Measurements from ENCODE around the gene PEX11A.

The PEX11A gene

DNA sequence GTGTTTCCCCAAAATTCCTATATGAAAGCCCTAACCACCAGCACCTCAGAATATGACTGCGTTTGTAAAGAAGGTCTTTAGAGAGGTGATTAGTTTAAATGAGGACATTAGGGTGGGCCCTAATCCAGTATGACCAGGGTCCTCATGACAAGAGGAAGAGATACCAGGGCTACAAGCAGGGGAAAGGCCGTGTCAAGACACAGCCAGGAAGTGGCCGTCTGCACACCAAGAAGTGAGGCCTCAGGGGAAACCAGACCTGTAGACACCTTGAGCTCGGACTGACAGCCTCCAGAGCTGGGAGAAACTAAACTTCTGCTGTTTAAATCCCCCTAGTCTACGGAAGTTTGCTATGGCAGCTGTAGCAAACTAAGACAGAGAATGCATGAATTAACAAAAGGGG lies 49.5 kb downstream of the PEX11A start:
- H3K79me2 ChIP-seq (ENCODE audit: low read length): no peaks in the 10 kb centered on the region
- no peaks in the 10 kb centered on the region for H3K9me3 ChIP-seq (replicated peaks; ENCODE audit: insufficient read depth, low read length)
- H3K27ac ChIP-seq (ENCODE audit: low read length): no peak overlapping the region

DNA sequence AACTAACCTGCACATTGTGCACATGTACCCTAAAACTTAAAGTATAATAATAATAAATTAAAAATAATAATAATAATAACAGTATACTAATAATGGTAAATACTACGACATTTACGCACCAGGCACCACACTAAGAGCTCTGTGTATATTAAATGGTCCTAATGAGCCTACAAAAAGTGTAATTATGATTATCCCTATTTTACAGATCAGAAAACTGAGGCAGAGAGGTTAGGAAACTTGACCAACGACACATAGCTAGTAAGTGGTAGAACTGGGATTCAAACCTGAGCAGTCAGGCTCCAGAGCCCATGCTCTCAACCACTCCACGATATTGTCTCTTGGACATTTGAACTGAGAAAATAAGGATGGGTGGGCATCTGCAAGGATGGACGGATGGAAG lies 50.3 kb downstream of the PEX11A start:
- Histone ChIP-seq H3K9me2 (replicated peaks; ENCODE audit: insufficient read depth, low read length) (no peaks in the 10 kb centered on the region), H3K27me3 (replicated peaks; ENCODE audit: insufficient read depth, low read length) (no peaks in the 10 kb centered on the region), H3K79me2 (ENCODE audit: low read length) (no peaks in the 10 kb centered on the region), H4K20me1 (ENCODE audit: insufficient read depth, low read length) (no peaks in the 10 kb centered on the region), H3K4me2 (ENCODE audit: low read depth, low read length) (no peak overlapping the region), H3K9me3 (replicated peaks; ENCODE audit: insufficient read depth, low read length) (no peaks in the 10 kb centered on the region), H3K27ac (ENCODE audit: low read length) (no peak overlapping the region), H3F3A (ENCODE audit: insufficient read depth, low read length) (no peaks in the 10 kb centered on the region), H3K4me1 (ENCODE audit: low read length) (no peaks in the 10 kb centered on the region), H3K4me3 (ENCODE audit: low read length) (no peak overlapping the region), H3K9ac (ENCODE audit: low read length) (no peak overlapping the region), H3K36me3 (replicated peaks; ENCODE audit: insufficient read depth, low read length) (no peaks in the 10 kb centered on the region), H2AFZ (ENCODE audit: low read length) (no peak overlapping the region)
- no peak for DNase-seq
- TF ChIP-seq EZH2 (optimal IDR thresholded peaks at IDR 0.05; ENCODE audit: low read depth, low read length): no peak
- no peak for TF ChIP-seq EZH2phosphoT487 (IDR thresholded peaks at IDR 0.05; ENCODE audit: low read length)
- TF ChIP-seq, protein P1, sequence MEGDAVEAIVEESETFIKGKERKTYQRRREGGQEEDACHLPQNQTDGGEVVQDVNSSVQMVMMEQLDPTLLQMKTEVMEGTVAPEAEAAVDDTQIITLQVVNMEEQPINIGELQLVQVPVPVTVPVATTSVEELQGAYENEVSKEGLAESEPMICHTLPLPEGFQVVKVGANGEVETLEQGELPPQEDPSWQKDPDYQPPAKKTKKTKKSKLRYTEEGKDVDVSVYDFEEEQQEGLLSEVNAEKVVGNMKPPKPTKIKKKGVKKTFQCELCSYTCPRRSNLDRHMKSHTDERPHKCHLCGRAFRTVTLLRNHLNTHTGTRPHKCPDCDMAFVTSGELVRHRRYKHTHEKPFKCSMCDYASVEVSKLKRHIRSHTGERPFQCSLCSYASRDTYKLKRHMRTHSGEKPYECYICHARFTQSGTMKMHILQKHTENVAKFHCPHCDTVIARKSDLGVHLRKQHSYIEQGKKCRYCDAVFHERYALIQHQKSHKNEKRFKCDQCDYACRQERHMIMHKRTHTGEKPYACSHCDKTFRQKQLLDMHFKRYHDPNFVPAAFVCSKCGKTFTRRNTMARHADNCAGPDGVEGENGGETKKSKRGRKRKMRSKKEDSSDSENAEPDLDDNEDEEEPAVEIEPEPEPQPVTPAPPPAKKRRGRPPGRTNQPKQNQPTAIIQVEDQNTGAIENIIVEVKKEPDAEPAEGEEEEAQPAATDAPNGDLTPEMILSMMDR (IDR thresholded peaks at IDR 0.05; ENCODE audit: low read length): no peak

More for the DNA sequence above, 49.5 kb downstream of the PEX11A start:
- no peaks in the 10 kb centered on the region for H3K27me3 ChIP-seq (replicated peaks; ENCODE audit: insufficient read depth, low read length)
- H3K4me3 ChIP-seq (ENCODE audit: low read length): no peak overlapping the region
- TF ChIP-seq EZH2 (optimal IDR thresholded peaks at IDR 0.05; ENCODE audit: low read depth, low read length) (no peak), EZH2phosphoT487 (IDR thresholded peaks at IDR 0.05; ENCODE audit: low read length) (no peak)
- TF ChIP-seq, protein P1 (IDR thresholded peaks at IDR 0.05; ENCODE audit: low read length): no peak
- no peak overlapping the region for H3K9ac ChIP-seq (ENCODE audit: low read length)
- H4K20me1 ChIP-seq (ENCODE audit: insufficient read depth, low read length): no peaks in the 10 kb centered on the region
- H3K4me1 ChIP-seq (ENCODE audit: low read length): no peaks in the 10 kb centered on the region
- no peak overlapping the region for H2AFZ ChIP-seq (ENCODE audit: low read length)
- H3F3A ChIP-seq (ENCODE audit: insufficient read depth, low read length): no peaks in the 10 kb centered on the region
- H3K9me2 ChIP-seq (replicated peaks; ENCODE audit: insufficient read depth, low read length): no peaks in the 10 kb centered on the region
- no peak for DNase-seq
- H3K4me2 ChIP-seq (ENCODE audit: low read depth, low read length): no peak overlapping the region
- H3K36me3 ChIP-seq (replicated peaks; ENCODE audit: insufficient read depth, low read length): no peaks in the 10 kb centered on the region

DNA sequence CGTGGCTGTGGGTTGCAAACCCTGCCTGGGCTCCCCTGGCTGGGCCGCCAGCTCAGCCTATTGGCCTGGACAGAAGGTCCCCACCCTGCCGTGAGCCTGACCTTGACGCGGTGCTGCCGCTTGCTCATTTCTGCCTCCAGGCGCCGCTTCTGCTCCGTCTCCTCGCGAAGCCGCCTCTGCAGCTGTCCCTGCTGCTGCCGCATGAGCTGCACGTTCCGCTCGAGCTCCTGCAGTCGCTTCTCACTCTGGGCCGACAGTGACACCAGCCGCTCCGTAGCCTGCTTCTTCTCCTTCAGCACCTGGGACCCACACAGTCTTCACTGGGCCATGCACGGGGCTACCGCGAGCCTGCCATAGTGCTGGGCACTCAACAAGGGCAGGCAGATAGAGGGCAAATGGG lies 57.0 kb downstream of the PEX11A start:
- H3K36me3 ChIP-seq (replicated peaks; ENCODE audit: insufficient read depth, low read length): peaks cover 7% of the 10 kb centered on the region

More for the DNA sequence above, 57.0 kb downstream of the PEX11A start:
- TF ChIP-seq, protein P1 (IDR thresholded peaks at IDR 0.05; ENCODE audit: low read length): no peak
- TF ChIP-seq EZH2phosphoT487 (IDR thresholded peaks at IDR 0.05; ENCODE audit: low read length) (no peak), EZH2 (optimal IDR thresholded peaks at IDR 0.05; ENCODE audit: low read depth, low read length) (no peak)
- H3F3A ChIP-seq (ENCODE audit: insufficient read depth, low read length): no peaks in the 10 kb centered on the region
- no peaks in the 10 kb centered on the region for H4K20me1 ChIP-seq (ENCODE audit: insufficient read depth, low read length)
- no peak overlapping the region for H3K4me3 ChIP-seq (ENCODE audit: low read length)
- no peaks in the 10 kb centered on the region for H3K9me2 ChIP-seq (replicated peaks; ENCODE audit: insufficient read depth, low read length)
- no peaks in the 10 kb centered on the region for H3K9me3 ChIP-seq (replicated peaks; ENCODE audit: insufficient read depth, low read length)
- no peak overlapping the region for H3K27ac ChIP-seq (ENCODE audit: low read length)
- no peak for DNase-seq
- no peaks in the 10 kb centered on the region for H3K79me2 ChIP-seq (ENCODE audit: low read length)
- no peak overlapping the region for H3K4me2 ChIP-seq (ENCODE audit: low read depth, low read length)
- no peak overlapping the region for H3K9ac ChIP-seq (ENCODE audit: low read length)
- no peaks in the 10 kb centered on the region for H3K27me3 ChIP-seq (replicated peaks; ENCODE audit: insufficient read depth, low read length)
- no peak overlapping the region for H2AFZ ChIP-seq (ENCODE audit: low read length)
- no peaks in the 10 kb centered on the region for H3K4me1 ChIP-seq (ENCODE audit: low read length)

Data from MM.1S (cell line).